Measurements from ENCODE around the gene C5.

Gene C5

DNA sequence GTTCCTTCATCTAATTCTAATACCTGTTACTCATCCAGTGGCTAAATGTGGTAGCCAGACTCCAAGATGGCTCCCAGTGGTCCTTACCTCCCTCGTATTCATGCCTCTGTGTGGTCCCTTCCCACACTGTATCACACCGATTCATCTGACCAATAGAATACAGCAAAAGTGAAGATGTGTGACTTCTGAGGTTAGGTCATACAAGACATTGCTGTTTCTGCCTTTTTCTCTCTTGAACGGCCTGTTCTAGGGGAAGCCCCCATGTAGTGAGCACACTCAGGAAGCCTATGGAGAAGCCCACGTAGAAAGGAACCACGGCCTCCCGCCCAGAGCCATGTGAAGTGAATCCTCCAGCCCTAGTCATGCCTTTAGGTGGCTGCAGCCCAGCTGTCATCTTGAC is 9.4 kb upstream of the C5 start:
- Histone ChIP-seq H3K9me3 (ENCODE audit: low read length) (peaks cover 6% of the 10 kb centered on the region; the same call in 1 of the 2 replicates), H3K27ac (ENCODE audit: low read depth, low read length, poor library complexity, severe bottlenecking) (no peak overlapping the region), H3K79me2 (ENCODE audit: insufficient read depth, low read length) (no peaks in the 10 kb centered on the region), H3K9me2 (ENCODE audit: low read depth, low read length) (no peaks in the 10 kb centered on the region), H2AFZ (ENCODE audit: low read length) (no peak overlapping the region), H4K20me1 (ENCODE audit: insufficient read depth, low read length) (no peaks in the 10 kb centered on the region), H3K9ac (ENCODE audit: low read length) (no peak overlapping the region), H3F3A (ENCODE audit: insufficient read depth, low read length) (no peaks in the 10 kb centered on the region), H3K4me2 (ENCODE audit: low read length) (no peak overlapping the region), H3K4me1 (ENCODE audit: insufficient read depth, low read length, severe bottlenecking) (peaks cover 36% of the 10 kb centered on the region), H3K36me3 (ENCODE audit: insufficient read depth, low read length) (no peaks in the 10 kb centered on the region), H3K4me3 (ENCODE audit: low read depth, low read length, poor library complexity, severe bottlenecking) (no peak overlapping the region), H3K27me3 (ENCODE audit: insufficient read depth, low read length) (no peaks in the 10 kb centered on the region)
- TF ChIP-seq EZH2 (IDR thresholded peaks at IDR 0.05; ENCODE audit: borderline replicate concordance, low read length), result no peak
- TF ChIP-seq, protein P1, sequence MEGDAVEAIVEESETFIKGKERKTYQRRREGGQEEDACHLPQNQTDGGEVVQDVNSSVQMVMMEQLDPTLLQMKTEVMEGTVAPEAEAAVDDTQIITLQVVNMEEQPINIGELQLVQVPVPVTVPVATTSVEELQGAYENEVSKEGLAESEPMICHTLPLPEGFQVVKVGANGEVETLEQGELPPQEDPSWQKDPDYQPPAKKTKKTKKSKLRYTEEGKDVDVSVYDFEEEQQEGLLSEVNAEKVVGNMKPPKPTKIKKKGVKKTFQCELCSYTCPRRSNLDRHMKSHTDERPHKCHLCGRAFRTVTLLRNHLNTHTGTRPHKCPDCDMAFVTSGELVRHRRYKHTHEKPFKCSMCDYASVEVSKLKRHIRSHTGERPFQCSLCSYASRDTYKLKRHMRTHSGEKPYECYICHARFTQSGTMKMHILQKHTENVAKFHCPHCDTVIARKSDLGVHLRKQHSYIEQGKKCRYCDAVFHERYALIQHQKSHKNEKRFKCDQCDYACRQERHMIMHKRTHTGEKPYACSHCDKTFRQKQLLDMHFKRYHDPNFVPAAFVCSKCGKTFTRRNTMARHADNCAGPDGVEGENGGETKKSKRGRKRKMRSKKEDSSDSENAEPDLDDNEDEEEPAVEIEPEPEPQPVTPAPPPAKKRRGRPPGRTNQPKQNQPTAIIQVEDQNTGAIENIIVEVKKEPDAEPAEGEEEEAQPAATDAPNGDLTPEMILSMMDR (IDR thresholded peaks at IDR 0.05; ENCODE audit: low read length), result no peak

DNA sequence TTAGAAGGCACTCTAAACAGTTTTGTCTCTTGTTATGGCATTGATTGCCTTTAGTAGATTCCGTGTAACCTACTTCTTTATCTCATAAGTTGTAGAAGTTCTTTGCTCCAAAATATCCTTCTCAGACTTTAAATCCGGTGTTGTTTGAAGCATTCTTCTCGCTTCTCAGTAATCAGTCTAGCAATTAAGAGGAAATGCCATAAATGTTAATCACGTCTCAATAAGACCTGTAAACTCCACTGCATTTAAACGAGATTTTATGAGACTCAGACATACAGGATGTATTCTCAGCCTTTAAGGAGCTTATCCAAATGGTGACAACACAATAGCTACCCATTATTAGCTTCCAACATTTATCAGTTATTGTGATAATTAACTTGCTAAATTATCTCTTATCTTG is 7.7 kb upstream of the C5 start:
- no peak overlapping the region for H3K9ac ChIP-seq (ENCODE audit: low read length)
- peaks cover 22% of the 10 kb centered on the region for H3K4me1 ChIP-seq (ENCODE audit: insufficient read depth, low read length, severe bottlenecking)
- TF ChIP-seq, protein P1 (IDR thresholded peaks at IDR 0.05; ENCODE audit: low read length), result no peak
- no peak for TF ChIP-seq EZH2 (IDR thresholded peaks at IDR 0.05; ENCODE audit: borderline replicate concordance, low read length)
- H3K4me3 ChIP-seq (ENCODE audit: low read depth, low read length, poor library complexity, severe bottlenecking), result no peak overlapping the region
- H4K20me1 ChIP-seq (ENCODE audit: insufficient read depth, low read length), result no peaks in the 10 kb centered on the region
- no peak overlapping the region for H2AFZ ChIP-seq (ENCODE audit: low read length)
- H3K4me2 ChIP-seq (ENCODE audit: low read length), result no peak overlapping the region
- no peaks in the 10 kb centered on the region for H3K9me2 ChIP-seq (ENCODE audit: low read depth, low read length)
- peaks cover 6% of the 10 kb centered on the region; the same call in 1 of the 2 replicates for H3K9me3 ChIP-seq (ENCODE audit: low read length)
- H3K36me3 ChIP-seq (ENCODE audit: insufficient read depth, low read length), result no peaks in the 10 kb centered on the region
- no peaks in the 10 kb centered on the region for H3K27me3 ChIP-seq (ENCODE audit: insufficient read depth, low read length)
- H3K27ac ChIP-seq (ENCODE audit: low read depth, low read length, poor library complexity, severe bottlenecking), result no peak overlapping the region
- H3K79me2 ChIP-seq (ENCODE audit: insufficient read depth, low read length), result no peaks in the 10 kb centered on the region
- H3F3A ChIP-seq (ENCODE audit: insufficient read depth, low read length), result no peaks in the 10 kb centered on the region

DNA sequence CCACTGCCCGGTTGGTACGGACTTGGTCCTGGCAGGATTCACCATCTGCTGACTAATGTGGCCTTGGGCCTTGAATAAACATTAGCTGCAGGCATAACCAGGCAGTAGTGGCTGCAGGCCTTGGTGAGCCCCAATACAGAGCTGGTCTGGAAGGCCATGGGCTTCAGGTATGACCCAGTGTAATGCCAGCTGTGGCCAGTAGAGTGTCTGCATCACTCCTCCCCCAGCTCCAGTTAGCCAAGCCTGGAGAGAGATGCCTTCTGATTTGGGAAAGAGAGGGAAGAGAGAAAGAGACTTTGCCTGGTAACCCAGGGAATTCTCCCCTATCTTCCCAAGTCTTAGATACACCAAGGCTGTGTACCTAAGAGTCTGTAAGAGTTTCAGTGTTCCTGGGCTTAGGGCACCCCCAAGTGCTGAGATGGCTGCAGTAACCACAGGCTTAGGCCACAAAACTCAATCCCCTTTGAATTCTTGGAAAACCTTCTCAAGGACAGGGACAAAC is 5.6 kb upstream of the C5 start:
- Histone ChIP-seq H3K4me1 (ENCODE audit: insufficient read depth, low read length, severe bottlenecking) (peaks cover 4% of the 10 kb centered on the region), H3K4me2 (ENCODE audit: low read length) (no peak overlapping the region)
- TF ChIP-seq, protein P1 (IDR thresholded peaks at IDR 0.05; ENCODE audit: low read length), result peak; percentile 55; the same call in 1 of the 2 replicates
- TF ChIP-seq EZH2 (IDR thresholded peaks at IDR 0.05; ENCODE audit: borderline replicate concordance, low read length), result no peak

More for the DNA sequence above, 5.6 kb upstream of the C5 start:
- Histone ChIP-seq H4K20me1 (ENCODE audit: insufficient read depth, low read length) (no peaks in the 10 kb centered on the region), H3K9me2 (ENCODE audit: low read depth, low read length) (no peaks in the 10 kb centered on the region), H3K79me2 (ENCODE audit: insufficient read depth, low read length) (no peaks in the 10 kb centered on the region), H3K9ac (ENCODE audit: low read length) (no peak overlapping the region), H2AFZ (ENCODE audit: low read length) (no peak overlapping the region), H3K27me3 (ENCODE audit: insufficient read depth, low read length) (no peaks in the 10 kb centered on the region), H3K27ac (ENCODE audit: low read depth, low read length, poor library complexity, severe bottlenecking) (no peak overlapping the region), H3K4me3 (ENCODE audit: low read depth, low read length, poor library complexity, severe bottlenecking) (no peak overlapping the region), H3K36me3 (ENCODE audit: insufficient read depth, low read length) (no peaks in the 10 kb centered on the region), H3K9me3 (ENCODE audit: low read length) (peaks cover 6% of the 10 kb centered on the region; the same call in 1 of the 2 replicates), H3F3A (ENCODE audit: insufficient read depth, low read length) (no peaks in the 10 kb centered on the region)

Measured in OCI-LY1 (cell line).